ENCODE results near the gene LOXHD1.

LOXHD1 gene

DNA sequence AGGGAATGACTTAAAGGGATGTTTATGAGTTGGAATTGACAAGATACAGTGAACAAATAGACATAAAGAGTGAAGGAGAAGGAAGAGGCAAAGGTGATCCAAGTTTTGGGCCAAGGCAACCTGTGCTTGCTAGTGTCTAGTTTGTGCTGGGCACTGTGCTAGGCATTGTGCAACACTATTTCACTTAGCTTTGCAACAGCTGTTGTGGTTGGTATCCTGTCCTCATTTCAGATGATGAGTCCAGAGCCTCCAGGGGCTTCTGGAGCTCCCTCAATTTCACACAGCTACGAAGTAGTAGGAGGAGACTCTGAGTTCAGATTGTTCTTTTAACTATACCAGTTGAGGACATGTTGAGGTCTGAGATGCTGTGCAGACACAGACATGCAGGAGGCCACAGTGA lies 18.1 kb upstream of the LOXHD1 start:
- DNase-seq, result no peak

- DNase-seq, result no peak
Observed at GRCh38 chr18:46672062-46672970, 15.3 kb upstream of the LOXHD1 start.

DNA sequence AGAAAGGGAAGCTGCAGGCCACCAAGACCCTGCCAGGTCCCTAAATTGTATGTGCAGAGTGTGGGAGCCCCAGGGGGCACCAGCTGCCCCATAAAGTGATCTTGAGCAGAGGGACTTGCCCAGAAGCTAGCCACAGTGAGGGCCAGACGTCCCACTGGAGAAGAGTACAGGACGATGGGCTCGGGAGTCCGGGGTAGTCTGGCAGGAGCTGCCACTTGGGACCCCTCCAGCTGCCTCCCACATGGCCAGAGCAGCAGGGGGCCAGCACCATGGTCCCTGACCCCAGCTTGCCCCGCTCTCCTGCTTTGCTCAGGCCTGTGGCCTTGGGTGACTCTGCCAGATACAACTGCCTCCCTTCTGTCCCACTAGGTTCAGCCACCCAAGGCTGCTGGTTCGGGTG lies 11.7 kb upstream of the LOXHD1 start:
- no peak for DNase-seq

DNA sequence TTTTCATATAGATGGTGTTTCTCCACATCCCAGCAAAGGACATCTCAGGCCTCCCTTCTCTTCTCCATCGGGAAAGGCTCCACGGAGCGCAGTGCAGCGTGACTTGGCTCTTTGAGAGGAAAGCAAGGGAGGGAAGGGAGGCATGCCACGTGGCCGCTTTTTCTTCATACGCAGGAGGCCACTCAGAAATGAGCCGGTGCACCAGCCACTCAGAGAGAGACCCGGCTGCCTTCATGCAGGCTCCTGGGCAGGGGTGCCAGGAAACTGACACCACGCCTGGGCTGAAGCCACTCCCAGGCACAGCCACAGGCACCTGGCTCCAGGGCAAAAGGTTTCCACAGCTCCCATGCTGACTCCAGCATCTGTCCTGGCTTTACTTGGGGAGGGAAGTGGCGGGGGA lies 11.1 kb upstream of the LOXHD1 start:
- no peak for DNase-seq

DNA sequence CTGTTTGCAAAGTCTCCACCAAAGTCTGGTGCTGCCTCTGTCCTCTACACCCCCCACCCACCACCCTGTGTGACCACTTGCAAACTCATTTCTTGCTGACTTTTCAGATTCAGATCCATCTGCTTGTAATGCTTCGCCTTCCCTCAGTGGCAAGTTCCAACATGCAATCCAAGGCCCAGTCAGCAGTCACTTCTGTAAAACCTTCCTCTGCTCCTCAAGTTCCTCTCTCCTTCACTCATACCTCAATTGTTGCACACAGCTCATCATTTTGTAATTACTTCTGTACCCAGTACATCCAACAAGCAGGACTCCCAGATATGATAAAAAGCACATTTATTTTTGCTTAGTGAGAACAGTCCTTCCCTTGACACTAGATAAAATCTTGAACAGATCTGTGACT lies 6.5 kb upstream of the LOXHD1 start:
- DNase-seq, result no peak

DNA sequence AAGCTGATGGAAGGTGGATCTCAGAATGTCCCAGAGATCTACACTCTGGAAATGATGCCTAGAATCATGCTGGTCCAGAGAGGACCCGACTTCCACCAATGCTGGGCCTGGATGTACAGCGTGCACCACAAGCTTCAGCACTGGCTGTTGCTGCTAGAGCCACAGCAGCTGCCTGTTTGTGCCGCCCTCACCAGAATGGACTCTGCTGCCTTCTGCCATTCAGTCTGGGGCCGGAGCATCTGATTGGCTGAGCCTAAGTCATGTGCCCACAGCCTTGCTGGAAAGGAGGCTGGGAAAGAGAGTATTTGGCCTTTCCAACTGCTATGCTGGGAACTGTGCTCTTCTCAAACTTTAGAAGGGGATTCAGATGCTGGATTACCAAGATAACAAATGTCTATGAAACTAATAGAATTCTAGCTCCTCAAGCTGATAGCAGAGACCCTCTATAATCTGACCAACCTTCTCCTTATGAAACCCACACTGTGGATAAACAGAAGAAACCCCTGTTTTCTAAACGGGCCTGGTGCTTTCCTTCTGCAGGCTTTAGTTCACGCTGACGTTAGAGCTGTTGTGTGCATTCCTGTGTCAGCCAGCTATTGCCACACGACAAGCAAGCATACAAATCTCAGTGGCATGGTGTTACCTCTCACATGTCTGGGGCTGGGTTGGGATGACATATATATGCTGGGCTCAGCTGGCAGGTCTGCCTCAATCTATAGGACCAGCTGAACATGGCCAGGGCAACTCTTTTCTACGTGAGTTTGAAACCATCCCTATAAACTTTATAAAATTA lies 4.1 kb upstream of the LOXHD1 start:
- no peak for DNase-seq

DNA sequence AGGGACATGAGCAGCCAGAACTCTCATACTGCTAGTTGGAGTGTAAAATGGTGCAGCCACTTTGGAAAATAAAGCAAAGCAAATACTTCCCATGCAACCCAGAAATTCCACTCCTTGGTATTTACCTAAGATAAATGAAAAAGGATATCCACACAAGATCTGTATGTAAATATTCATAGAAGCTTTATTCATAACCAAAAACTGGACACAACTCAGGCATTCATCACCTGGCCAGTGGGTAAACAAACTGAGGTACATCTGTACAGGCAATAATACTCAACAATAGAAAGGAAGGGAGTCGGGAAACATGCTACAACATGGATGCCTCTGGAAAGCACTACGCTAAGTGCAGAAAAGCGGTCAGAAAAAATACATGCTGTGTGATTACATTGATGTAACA lies 2.5 kb upstream of the LOXHD1 start:
- DNase-seq, result no peak

GRCh38 chr18:46656326-46657114 lies 500 bp downstream of the LOXHD1 start:
- DNase-seq, result no peak

DNA sequence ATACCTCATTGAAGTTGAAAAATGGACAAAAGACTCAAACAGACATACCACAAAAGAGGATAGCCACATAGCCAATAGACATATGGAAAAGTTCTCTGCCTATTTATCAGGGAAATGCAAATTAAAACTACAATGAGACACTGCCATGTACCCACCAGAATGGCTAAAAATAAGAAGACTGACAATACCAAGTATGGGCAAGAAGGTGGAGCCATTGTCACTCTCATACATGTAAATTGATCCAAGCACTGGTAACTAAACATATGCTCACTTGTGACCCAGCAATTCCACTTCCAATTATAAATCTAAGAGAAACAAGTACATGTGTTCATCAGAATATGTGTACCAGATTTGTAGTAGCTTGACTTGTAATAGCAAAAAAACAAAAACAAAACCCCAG lies 4.6 kb downstream of the LOXHD1 start:
- DNase-seq, result no peak

DNA sequence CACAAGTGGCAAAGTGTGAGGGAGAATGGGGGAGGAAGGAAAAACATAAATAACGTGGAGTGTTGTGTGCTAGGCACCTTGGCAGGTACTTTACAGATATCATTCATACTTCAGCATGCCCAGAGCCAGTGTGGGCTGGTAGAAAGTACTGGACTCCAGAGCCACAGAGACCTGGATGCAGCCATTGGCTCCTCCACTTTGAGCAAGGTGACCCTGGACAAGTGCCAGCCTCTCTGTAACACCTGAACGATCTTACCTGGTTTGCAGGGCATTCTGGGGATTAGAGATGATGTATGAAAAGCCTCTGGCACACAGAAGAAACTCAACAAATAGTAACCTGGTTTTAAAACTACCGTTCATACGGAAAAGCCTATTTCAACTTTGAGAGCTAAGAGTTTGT lies 6.3 kb downstream of the LOXHD1 start:
- DNase-seq, result no peak

GRCh38 chr18:46649071-46649862 lies 7.8 kb downstream of the LOXHD1 start:
- no peak for DNase-seq

DNA sequence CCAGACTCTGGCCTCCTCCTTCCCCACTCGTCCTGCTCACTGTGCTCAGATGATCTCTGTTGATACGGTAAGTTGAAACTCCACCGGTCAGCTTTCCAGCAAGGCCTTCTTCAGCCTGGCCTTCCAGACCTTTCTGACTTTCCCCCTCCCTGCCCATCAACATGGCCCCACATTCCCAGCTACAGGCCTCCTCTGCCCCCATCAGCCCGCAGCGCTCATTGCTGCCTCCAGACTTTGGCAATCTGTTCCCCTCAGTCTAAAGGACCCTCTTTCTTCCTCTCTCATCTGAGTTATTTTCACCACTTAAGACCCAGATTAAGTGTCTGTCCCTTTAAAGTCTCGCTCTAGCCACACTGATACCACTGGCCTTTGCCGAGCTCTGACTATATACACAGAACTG lies 10.6 kb downstream of the LOXHD1 start:
- DNase-seq, result no peak

- no peak for DNase-seq
Observed at GRCh38 chr18:46642561-46642960, 14.5 kb downstream of the LOXHD1 start.

DNA sequence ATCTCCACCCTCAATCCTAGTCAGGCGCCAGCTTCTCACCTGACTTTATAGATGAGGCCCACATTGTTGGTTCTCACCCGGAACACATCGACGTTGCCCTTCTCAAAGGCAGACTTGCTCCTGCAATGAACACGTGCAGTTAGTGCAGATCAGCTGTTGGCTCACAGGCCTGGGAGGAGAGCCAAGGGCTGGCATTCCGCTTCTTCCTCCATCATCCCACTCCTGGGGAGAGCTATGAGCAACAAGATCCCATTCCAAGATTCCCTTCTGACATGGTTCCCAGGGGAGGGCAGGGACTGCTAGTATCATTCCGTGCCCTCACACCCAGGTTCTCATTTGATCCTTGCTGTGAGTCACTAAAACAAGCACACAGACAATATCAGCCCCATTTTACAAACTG lies 15.1 kb downstream of the LOXHD1 start:
- no peak for DNase-seq

DNA sequence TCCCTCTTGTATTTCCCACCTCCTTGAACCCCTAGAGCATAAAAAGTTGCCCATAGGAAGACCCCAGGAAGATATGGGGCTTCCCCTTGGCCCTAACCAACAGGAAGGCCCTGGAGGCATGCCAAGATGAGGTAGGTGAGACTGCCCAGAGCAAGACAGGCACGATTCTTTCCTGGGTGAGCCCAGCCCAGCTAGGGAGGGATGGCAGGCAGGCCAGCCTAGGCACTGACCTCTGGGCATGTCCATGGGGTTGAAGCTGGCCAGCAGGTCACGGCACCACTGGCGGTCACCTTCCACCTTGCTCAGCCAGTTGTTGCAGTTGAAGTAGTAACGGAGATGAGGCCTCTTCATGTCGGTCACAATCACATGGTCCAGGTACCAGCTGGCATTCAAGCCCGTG lies 17.6 kb downstream of the LOXHD1 start:
- no peak for DNase-seq

DNA sequence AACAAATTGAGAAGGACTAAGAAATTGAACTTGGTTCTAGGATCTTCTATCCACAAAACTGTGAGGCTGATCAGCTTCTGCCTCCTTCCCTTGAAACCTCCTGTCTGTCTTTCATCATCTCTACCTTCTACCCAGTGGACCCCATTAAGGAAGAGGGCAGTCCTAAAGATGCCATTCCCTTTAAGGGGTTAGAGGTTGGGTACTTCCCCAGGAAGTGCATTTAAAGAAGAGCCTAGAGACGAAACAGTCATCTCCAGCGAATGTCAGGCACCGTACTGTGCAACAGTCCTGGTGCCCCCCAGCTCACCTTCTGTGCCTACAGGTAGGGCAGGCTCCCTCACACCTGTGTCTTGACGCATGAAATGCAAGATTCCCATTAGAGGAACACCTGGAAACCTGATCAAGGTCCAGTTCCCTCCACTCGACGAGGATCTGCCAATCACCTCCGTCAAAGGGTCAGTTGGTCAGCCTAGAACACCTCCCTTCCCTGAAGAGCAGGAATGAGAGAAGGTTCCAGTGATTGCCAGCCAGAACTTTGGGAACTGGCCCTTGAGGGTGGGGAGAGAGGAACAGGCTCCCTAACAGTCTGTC lies 20.9 kb downstream of the LOXHD1 start:
- no peak for DNase-seq

DNA sequence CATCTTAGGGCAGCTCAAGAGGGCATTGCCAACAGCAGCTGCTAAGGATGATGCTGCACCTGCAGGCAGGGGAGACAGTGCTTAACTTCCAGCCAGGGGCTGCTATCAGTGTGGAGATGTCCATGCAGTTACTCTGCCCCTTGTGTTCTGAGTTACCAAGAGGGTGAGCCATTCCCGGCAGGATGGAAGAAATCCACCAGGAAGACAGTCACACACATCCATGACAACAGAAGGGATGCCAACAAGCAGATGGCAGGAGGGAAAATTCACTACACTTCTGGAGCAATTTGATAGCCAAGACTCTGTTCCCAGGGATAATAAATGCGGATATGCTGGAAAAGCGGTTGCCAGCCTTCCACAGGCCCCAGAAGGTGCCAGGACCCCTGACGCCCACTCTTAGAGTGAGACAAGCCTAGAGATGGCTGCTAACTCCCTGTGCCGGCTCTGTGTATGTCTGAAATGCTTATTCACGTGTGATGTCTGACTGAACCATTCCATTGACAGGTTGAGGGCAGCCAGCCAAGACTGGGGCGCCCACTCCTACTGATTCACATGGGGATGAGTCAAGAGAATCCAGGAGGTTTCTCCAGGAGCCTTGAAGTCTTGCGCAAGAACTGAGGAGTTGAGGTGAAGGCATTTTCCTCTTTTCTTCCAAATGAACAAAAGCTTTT lies 24.5 kb downstream of the LOXHD1 start:
- no peak for DNase-seq

DNA sequence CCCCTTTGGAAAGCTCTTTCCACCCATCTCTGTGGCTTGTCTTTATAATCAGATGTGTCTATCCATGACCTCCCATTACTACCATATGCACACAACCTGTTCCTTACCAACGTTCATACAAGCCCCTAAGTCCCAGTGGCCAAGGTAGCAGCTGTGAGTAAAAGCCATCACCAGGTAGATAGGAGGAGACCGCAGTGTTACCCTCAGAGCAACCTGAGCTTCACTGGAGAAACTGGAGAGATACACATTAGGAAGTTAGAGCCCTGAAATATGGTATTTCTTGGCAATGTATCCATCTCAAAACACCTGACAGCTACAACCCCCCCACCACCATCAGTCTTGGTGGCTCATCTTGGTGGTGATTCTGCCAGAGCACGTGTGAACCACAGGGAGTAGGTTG lies 26.0 kb downstream of the LOXHD1 start:
- DNase-seq, result no peak

GRCh38 chr18:46630160-46630559 lies 26.9 kb downstream of the LOXHD1 start:
- DNase-seq, result no peak

DNA sequence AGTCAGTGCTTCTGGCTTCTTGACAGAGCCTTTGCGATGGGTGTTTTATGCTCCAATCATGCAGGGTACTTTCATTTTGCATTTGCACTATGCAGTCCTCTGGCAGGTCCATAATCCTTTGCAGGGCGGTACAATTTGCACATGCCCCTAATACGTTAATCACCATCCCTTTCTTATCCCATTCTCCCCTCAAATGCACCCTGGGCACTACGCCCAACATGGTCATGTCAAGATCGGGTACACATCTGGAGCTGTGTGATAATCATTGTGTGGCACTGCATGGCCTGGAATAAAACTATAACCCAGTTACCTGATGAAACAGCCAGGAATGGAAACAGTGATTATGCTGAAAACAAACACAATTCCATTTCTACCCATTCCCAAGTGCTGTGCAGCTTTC lies 27.7 kb downstream of the LOXHD1 start:
- DNase-seq, result no peak

GRCh38 chr18:46628206-46628605 lies 28.8 kb downstream of the LOXHD1 start:
- no peak for DNase-seq

- DNase-seq, result no peak
Observed at GRCh38 chr18:46627136-46627535, 29.9 kb downstream of the LOXHD1 start.

Data from activated T-cell treated with anti-CD3 and anti-CD28 coated beads, Interleukin-2, amount 50 U/mL, for 48 hours (primary cell).